Panc1 (cell line): ENCODE data around the gene WAC. TPM values are rescaled to one million over a fixed set of nuclear protein-coding genes. Genes with fewer than 3 reads are reported as not detected.

Source experiments
- ATAC-seq: fragments of 200-7000 bp; cut with Tn5 transposase; 2 replicates; pipeline ENCODE4 v1.9.1; 2020; ENCODE audit warnings: mild to moderate bottlenecking, moderate library complexity
- BruUV-seq: library from RNA; stranded (reverse); fragments of 400-500 nt; replicated peaks from 2 replicates; lab custom pipeline; 2021; lab: Mats Ljungman, UMichigan
- CTCF ChIA-PET: fragments of 300-600 bp; sonication (Branson Sonifier 250); formaldehyde crosslinking; loops from one replicate; lab custom pipeline; 2022; ENCODE audit warnings: antibody characterized with exemption; lab: Charles Lee
- POLR2A ChIA-PET: fragments of 300-600 bp; sonication (Branson Sonifier 250); formaldehyde crosslinking; loops from one replicate; lab custom pipeline; 2022; ENCODE audit warnings: antibody characterized with exemption; lab: Charles Lee
- DNase-seq: peaks from one replicate; pipeline ENCODE4 v3.0.0-alpha.2; 2010; ENCODE audit warnings: low read depth, low spot score
- H3K27ac ChIP-seq: 2 replicates; pipeline ENCODE4 v1.5.1; 2011; ENCODE audit warnings: mild to moderate bottlenecking, low read length, inconsistent platforms
- H3K27me3 ChIP-seq: fragments of 200-500 bp; sonication (Bioruptor generic); 2 replicates; pipeline ENCODE4 v1.6.0; 2014; ENCODE audit warnings: low read length, inconsistent platforms; ENCODE audit not compliant: control insufficient read depth, insufficient read depth
- H3K36me3 ChIP-seq: fragments of 200-500 bp; sonication (Bioruptor generic); 2 replicates; pipeline ENCODE4 v1.5.1; 2014; ENCODE audit warnings: inconsistent platforms, mild to moderate bottlenecking, low read length, moderate library complexity; ENCODE audit not compliant: control insufficient read depth, insufficient read depth
- H3K4me1 ChIP-seq: 2 replicates; pipeline ENCODE4 v1.5.1; 2011; ENCODE audit warnings: inconsistent platforms, mild to moderate bottlenecking, low read length, moderate library complexity; ENCODE audit not compliant: control insufficient read depth, insufficient read depth
- H3K4me3 ChIP-seq, 2 experiments: 2 replicates each; pipeline ENCODE4 v1.5.1; 2011 to 2012; ENCODE audit warnings: low read depth in 2 of 2, low read length in 2 of 2, mild to moderate bottlenecking in 2 of 2, inconsistent platforms in 1 of 2, moderate library complexity in 1 of 2
- H3K9me3 ChIP-seq: fragments of 200-500 bp; sonication (Bioruptor generic); 2 replicates; pipeline ENCODE4 v1.5.1; 2014; ENCODE audit warnings: low read depth, mild to moderate bottlenecking, inconsistent platforms, low read length, moderate library complexity; ENCODE audit not compliant: control insufficient read depth, insufficient read depth
- POLR2AphosphoS5 ChIP-seq: IDR thresholded peaks from 2 replicates; pipeline ENCODE4 v1.6.1; 2012; ENCODE audit warnings: mild to moderate bottlenecking, low read depth, low read length, moderate library complexity
- SIN3A ChIP-seq: IDR thresholded peaks from 2 replicates; pipeline ENCODE4 v1.6.1; 2012; ENCODE audit warnings: low read depth, mild to moderate bottlenecking, low read length, moderate library complexity, borderline replicate concordance; ENCODE audit not compliant: insufficient read depth
- TCF7L2 ChIP-seq: IDR thresholded peaks from 2 replicates; pipeline ENCODE4 v1.6.1; 2011; ENCODE audit warnings: mild to moderate bottlenecking, low read depth, low read length, inconsistent platforms
- in situ Hi-C: cut with HindIII; loops from 2 replicates; pipeline ENCODE4 v1.10.0; 2016; ENCODE audit warnings: low sequenced_read_pairs, low pct_unique_long_range_greater_than_20kb
- intact Hi-C: fragments of 100-400 bp; cut with micrococcal nuclease; formaldehyde crosslinking; loops from one replicate; pipeline ENCODE4 v1.10.0; 2022; ENCODE audit not compliant: unreplicated experiment
- total RNA-seq: library from RNA; stranded (reverse); gene quantifications from one replicate; pipeline ENCODE4 v1.2.1, GENCODE V29; 2021; ENCODE audit not compliant: unreplicated experiment
- TF ChIP-seq, protein P1 (sequence below): fragments of 450-650 bp; IDR thresholded peaks from 2 replicates; pipeline ENCODE4 v1.5.1; 2017; ENCODE audit warnings: mild to moderate bottlenecking
- TF ChIP-seq, protein P2 (sequence below), 2 experiments: IDR thresholded peaks; 2 replicates each; pipeline ENCODE4 v1.6.1; 2011 to 2012; ENCODE audit warnings: low read depth in 2 of 2, control low read depth in 1 of 2, low read length in 1 of 2, mild to moderate bottlenecking in 1 of 2, moderate library complexity in 1 of 2; ENCODE audit not compliant: insufficient read depth in 1 of 2

WAC gene
- total RNA-seq, 1 experiment from 2014 or later = 70.7 TPM

DNA sequence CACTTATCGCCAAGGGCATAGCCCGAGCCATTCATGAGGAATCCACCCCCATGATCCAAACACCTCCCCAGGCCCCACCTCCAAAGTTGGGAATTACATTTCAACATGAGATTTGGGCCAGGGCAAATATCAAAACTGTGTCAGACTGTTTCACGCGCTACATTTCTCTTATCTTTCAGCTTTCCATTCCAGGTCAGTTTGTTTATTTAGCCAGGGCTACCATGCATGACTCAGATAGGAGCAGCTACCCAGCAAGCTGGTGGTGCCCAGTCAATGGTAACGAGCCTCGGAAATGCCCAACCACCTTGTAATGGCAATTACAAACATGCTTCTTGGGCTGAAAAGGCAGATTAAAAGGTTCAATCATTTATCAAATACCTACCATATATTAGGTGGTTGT lies 100.8 kb downstream of the WAC start:
- H3K9me3 ChIP-seq = no peaks in the 10 kb centered on the region
- ATAC-seq (no peak), DNase-seq (no peak)
- no peaks in the 10 kb centered on the region; the same call in 1 of the 2 replicates for H3K36me3 ChIP-seq
- intact Hi-C loops (no loop called here), in situ Hi-C loops (no loop called here)
- TF ChIP-seq, protein P1, sequence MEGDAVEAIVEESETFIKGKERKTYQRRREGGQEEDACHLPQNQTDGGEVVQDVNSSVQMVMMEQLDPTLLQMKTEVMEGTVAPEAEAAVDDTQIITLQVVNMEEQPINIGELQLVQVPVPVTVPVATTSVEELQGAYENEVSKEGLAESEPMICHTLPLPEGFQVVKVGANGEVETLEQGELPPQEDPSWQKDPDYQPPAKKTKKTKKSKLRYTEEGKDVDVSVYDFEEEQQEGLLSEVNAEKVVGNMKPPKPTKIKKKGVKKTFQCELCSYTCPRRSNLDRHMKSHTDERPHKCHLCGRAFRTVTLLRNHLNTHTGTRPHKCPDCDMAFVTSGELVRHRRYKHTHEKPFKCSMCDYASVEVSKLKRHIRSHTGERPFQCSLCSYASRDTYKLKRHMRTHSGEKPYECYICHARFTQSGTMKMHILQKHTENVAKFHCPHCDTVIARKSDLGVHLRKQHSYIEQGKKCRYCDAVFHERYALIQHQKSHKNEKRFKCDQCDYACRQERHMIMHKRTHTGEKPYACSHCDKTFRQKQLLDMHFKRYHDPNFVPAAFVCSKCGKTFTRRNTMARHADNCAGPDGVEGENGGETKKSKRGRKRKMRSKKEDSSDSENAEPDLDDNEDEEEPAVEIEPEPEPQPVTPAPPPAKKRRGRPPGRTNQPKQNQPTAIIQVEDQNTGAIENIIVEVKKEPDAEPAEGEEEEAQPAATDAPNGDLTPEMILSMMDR = no peak
- TF ChIP-seq TCF7L2 = no peak
- no peak for TF ChIP-seq SIN3A
- TF ChIP-seq, protein P2, sequence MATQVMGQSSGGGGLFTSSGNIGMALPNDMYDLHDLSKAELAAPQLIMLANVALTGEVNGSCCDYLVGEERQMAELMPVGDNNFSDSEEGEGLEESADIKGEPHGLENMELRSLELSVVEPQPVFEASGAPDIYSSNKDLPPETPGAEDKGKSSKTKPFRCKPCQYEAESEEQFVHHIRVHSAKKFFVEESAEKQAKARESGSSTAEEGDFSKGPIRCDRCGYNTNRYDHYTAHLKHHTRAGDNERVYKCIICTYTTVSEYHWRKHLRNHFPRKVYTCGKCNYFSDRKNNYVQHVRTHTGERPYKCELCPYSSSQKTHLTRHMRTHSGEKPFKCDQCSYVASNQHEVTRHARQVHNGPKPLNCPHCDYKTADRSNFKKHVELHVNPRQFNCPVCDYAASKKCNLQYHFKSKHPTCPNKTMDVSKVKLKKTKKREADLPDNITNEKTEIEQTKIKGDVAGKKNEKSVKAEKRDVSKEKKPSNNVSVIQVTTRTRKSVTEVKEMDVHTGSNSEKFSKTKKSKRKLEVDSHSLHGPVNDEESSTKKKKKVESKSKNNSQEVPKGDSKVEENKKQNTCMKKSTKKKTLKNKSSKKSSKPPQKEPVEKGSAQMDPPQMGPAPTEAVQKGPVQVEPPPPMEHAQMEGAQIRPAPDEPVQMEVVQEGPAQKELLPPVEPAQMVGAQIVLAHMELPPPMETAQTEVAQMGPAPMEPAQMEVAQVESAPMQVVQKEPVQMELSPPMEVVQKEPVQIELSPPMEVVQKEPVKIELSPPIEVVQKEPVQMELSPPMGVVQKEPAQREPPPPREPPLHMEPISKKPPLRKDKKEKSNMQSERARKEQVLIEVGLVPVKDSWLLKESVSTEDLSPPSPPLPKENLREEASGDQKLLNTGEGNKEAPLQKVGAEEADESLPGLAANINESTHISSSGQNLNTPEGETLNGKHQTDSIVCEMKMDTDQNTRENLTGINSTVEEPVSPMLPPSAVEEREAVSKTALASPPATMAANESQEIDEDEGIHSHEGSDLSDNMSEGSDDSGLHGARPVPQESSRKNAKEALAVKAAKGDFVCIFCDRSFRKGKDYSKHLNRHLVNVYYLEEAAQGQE (IDR thresholded peaks at IDR 0.05; ENCODE audit: insufficient read depth in 1 of 2, low read depth in 2 of 2, low read length in 1 of 2) = no peak
- no peak for TF ChIP-seq POLR2AphosphoS5
- H3K4me1 ChIP-seq = no peaks in the 10 kb centered on the region
- BruUV-seq = no TSS peak
- POLR2A ChIA-PET = no interaction called here
- no peak overlapping the region for H3K4me3 ChIP-seq
- H3K27me3 ChIP-seq = no peaks in the 10 kb centered on the region
- H3K27ac ChIP-seq = no peak overlapping the region
- CTCF ChIA-PET = no interaction called here

DNA sequence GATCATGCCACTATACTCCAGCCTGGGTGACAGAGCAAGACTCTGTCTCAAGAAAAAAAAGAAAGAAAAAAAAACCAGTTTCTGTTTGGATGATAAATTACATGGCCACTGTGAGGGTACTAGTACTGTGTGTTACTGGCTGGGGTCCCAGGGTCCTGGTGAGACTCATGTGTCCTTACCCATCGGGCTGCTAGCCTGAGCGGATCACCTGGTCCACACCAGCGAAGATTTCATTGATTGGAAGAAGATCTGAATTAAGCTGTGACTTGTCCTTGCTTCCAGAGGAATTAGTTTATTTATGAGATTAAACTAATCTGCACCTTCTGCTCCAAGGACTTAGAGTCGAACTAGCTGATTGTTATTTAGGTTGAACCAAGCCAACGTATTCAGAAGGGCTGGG lies 104.4 kb downstream of the WAC start:
- no TSS peak for BruUV-seq
- Histone ChIP-seq H3K9me3 (no peaks in the 10 kb centered on the region), H3K27me3 (no peaks in the 10 kb centered on the region), H3K36me3 (no peaks in the 10 kb centered on the region; the same call in 1 of the 2 replicates), H3K27ac (no peak overlapping the region), H3K4me1 (no peaks in the 10 kb centered on the region), H3K4me3 (no peak overlapping the region)
- ChIA-PET CTCF (interaction anchor here (0.6 kb wide), 1 partner anchor 834 kb away, joined by 3 read pairs; no protein-coding TSS in a partner anchor), POLR2A (no interaction called here)
- in situ Hi-C loops (no loop called here), intact Hi-C loops (no loop called here)
- ATAC-seq (no peak), DNase-seq (no peak)
- TF ChIP-seq TCF7L2 (no peak), POLR2AphosphoS5 (no peak), SIN3A (no peak)
- TF ChIP-seq, protein P2 (IDR thresholded peaks at IDR 0.05; ENCODE audit: insufficient read depth in 1 of 2, low read depth in 2 of 2, low read length in 1 of 2) = no peak
- TF ChIP-seq, protein P1 = no peak
